ENCODE measurements around the gene ERBIN.

- no peak for TF ChIP-seq MAX (IDR thresholded peaks at IDR 0.05)
- TF ChIP-seq, protein P1, sequence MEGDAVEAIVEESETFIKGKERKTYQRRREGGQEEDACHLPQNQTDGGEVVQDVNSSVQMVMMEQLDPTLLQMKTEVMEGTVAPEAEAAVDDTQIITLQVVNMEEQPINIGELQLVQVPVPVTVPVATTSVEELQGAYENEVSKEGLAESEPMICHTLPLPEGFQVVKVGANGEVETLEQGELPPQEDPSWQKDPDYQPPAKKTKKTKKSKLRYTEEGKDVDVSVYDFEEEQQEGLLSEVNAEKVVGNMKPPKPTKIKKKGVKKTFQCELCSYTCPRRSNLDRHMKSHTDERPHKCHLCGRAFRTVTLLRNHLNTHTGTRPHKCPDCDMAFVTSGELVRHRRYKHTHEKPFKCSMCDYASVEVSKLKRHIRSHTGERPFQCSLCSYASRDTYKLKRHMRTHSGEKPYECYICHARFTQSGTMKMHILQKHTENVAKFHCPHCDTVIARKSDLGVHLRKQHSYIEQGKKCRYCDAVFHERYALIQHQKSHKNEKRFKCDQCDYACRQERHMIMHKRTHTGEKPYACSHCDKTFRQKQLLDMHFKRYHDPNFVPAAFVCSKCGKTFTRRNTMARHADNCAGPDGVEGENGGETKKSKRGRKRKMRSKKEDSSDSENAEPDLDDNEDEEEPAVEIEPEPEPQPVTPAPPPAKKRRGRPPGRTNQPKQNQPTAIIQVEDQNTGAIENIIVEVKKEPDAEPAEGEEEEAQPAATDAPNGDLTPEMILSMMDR (IDR thresholded peaks at IDR 0.05) = no peak
- TF ChIP-seq POLR2A (IDR thresholded peaks at IDR 0.05; ENCODE audit: low read length) = no peak
- no peak for TF ChIP-seq EP300 (IDR thresholded peaks at IDR 0.05)
- no peak for TF ChIP-seq JUNB (IDR thresholded peaks at IDR 0.05)
- TF ChIP-seq, protein P2, sequence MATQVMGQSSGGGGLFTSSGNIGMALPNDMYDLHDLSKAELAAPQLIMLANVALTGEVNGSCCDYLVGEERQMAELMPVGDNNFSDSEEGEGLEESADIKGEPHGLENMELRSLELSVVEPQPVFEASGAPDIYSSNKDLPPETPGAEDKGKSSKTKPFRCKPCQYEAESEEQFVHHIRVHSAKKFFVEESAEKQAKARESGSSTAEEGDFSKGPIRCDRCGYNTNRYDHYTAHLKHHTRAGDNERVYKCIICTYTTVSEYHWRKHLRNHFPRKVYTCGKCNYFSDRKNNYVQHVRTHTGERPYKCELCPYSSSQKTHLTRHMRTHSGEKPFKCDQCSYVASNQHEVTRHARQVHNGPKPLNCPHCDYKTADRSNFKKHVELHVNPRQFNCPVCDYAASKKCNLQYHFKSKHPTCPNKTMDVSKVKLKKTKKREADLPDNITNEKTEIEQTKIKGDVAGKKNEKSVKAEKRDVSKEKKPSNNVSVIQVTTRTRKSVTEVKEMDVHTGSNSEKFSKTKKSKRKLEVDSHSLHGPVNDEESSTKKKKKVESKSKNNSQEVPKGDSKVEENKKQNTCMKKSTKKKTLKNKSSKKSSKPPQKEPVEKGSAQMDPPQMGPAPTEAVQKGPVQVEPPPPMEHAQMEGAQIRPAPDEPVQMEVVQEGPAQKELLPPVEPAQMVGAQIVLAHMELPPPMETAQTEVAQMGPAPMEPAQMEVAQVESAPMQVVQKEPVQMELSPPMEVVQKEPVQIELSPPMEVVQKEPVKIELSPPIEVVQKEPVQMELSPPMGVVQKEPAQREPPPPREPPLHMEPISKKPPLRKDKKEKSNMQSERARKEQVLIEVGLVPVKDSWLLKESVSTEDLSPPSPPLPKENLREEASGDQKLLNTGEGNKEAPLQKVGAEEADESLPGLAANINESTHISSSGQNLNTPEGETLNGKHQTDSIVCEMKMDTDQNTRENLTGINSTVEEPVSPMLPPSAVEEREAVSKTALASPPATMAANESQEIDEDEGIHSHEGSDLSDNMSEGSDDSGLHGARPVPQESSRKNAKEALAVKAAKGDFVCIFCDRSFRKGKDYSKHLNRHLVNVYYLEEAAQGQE (IDR thresholded peaks at IDR 0.05) = no peak
- TF ChIP-seq ZFP36 (IDR thresholded peaks at IDR 0.05; ENCODE audit: borderline replicate concordance, partially characterized antibody) = no peak
Measured at GRCh38 chr5:65943771-65944170, 17.4 kb downstream of the ERBIN start.

Measured in A549 (cell line).